PC-3 (cell line): ENCODE results near the gene HILPDA.

Experiments
- EZH2 ChIP-seq: fragments of 300-600 bp; sonication (generic); IDR thresholded peaks from one replicate; pipeline ENCODE4 v1.6.1; 2017; ENCODE audit warnings: antibody characterized with exemption, mild to moderate bottlenecking, low read length; ENCODE audit not compliant: unreplicated experiment
- EZH2phosphoT487 ChIP-seq: fragments of 300-600 bp; sonication (generic); IDR thresholded peaks from 2 replicates; pipeline ENCODE4 v1.6.1; 2018; ENCODE audit warnings: mild to moderate bottlenecking, antibody characterized with exemption, low read length, borderline replicate concordance
- TF ChIP-seq, protein P1 (sequence below): fragments of 300-600 bp; sonication (generic); conservative IDR thresholded peaks from 2 replicates; pipeline ENCODE4 v1.5.1; 2017; ENCODE audit warnings: antibody characterized with exemption, low read depth, mild to moderate bottlenecking, low read length

DNA sequence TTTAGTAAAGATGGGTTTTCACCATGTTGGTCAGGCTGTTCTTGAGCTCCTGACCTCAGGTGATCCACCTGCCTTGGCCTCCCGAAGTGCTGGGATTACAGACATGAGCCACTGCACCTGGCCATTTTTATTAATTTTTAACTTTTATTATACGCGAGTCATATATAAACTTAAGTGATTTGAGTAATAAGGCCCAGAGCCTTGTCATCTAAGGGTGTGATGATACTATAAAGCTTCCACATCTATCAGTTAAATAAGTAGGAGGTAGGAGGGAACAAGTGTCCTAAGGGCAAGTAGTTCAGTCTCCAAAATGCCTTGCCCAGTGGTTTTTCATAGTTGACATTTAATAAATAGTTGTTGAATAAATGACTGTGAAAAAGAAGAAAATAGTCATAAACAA, 13.3 kb upstream of the HILPDA start:
- TF ChIP-seq, protein P1, sequence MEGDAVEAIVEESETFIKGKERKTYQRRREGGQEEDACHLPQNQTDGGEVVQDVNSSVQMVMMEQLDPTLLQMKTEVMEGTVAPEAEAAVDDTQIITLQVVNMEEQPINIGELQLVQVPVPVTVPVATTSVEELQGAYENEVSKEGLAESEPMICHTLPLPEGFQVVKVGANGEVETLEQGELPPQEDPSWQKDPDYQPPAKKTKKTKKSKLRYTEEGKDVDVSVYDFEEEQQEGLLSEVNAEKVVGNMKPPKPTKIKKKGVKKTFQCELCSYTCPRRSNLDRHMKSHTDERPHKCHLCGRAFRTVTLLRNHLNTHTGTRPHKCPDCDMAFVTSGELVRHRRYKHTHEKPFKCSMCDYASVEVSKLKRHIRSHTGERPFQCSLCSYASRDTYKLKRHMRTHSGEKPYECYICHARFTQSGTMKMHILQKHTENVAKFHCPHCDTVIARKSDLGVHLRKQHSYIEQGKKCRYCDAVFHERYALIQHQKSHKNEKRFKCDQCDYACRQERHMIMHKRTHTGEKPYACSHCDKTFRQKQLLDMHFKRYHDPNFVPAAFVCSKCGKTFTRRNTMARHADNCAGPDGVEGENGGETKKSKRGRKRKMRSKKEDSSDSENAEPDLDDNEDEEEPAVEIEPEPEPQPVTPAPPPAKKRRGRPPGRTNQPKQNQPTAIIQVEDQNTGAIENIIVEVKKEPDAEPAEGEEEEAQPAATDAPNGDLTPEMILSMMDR = no peak
- TF ChIP-seq EZH2phosphoT487 (no peak), EZH2 (no peak)
